ENCODE measurements around the gene NUP133. TPM values are rescaled to one million over a fixed set of nuclear protein-coding genes. Genes with fewer than 3 reads are reported as not detected.

The NUP133 gene
- 10 to 100 TPM; 21.9 to 31.6 (median 26.9) TPM for total RNA-seq

GRCh38 chr1:229507951-229508822, at the start of gene NUP133:
Gene NUP133 (minus strand): TSS chr1:229508341. CDS start chr1:229508249, 92 bp downstream.
- H3K4me3 ChIP-seq (ENCODE audit: low read depth, poor library complexity, severe bottlenecking): peak within 1 kb of the TSS; percentile 82
- intact Hi-C loops (cut with DNase I; ENCODE audit: low total_unique reads): no loop called here
- peak; percentile 99 to 100 for DNase-seq (ENCODE audit: low spot score in 2 of 2)
- WGBS, 2 donors: 0% methylated on average over 58 to 64 of the region's 65 CpGs
- peak in 1 of 2 donors; percentile 47 for TF ChIP-seq POLR2A (IDR thresholded peaks at IDR 0.05)
- TF ChIP-seq, protein P1, sequence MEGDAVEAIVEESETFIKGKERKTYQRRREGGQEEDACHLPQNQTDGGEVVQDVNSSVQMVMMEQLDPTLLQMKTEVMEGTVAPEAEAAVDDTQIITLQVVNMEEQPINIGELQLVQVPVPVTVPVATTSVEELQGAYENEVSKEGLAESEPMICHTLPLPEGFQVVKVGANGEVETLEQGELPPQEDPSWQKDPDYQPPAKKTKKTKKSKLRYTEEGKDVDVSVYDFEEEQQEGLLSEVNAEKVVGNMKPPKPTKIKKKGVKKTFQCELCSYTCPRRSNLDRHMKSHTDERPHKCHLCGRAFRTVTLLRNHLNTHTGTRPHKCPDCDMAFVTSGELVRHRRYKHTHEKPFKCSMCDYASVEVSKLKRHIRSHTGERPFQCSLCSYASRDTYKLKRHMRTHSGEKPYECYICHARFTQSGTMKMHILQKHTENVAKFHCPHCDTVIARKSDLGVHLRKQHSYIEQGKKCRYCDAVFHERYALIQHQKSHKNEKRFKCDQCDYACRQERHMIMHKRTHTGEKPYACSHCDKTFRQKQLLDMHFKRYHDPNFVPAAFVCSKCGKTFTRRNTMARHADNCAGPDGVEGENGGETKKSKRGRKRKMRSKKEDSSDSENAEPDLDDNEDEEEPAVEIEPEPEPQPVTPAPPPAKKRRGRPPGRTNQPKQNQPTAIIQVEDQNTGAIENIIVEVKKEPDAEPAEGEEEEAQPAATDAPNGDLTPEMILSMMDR (IDR thresholded peaks at IDR 0.05): no peak

- 30 to 35% methylated on average over 5 of the region's 5 CpGs for WGBS, 2 donors
- TF ChIP-seq, protein P1 (IDR thresholded peaks at IDR 0.05): no peak
- TF ChIP-seq POLR2A (IDR thresholded peaks at IDR 0.05): no peak
- DNase-seq (ENCODE audit: low spot score in 2 of 2): no peak
- H3K4me3 ChIP-seq (ENCODE audit: low read depth, poor library complexity, severe bottlenecking): peak overlapping the region; percentile 94
- intact Hi-C loops (cut with DNase I; ENCODE audit: low total_unique reads): no loop called here
Measured at GRCh38 chr1:229557200-229557850, 49.2 kb upstream of the NUP133 start.

- DNase-seq (ENCODE audit: low spot score in 2 of 2): no peak
- no peak overlapping the region for H3K4me3 ChIP-seq (ENCODE audit: low read depth, poor library complexity, severe bottlenecking)
- 72 to 82% methylated on average over 9 to 10 of the region's 10 CpGs for WGBS, 2 donors
- intact Hi-C loops (cut with DNase I; ENCODE audit: low total_unique reads): no loop called here
- no peak for TF ChIP-seq POLR2A (IDR thresholded peaks at IDR 0.05)
- TF ChIP-seq, protein P1 (IDR thresholded peaks at IDR 0.05): no peak
Measured at GRCh38 chr1:229554886-229555621, 46.9 kb upstream of the NUP133 start.

DNA sequence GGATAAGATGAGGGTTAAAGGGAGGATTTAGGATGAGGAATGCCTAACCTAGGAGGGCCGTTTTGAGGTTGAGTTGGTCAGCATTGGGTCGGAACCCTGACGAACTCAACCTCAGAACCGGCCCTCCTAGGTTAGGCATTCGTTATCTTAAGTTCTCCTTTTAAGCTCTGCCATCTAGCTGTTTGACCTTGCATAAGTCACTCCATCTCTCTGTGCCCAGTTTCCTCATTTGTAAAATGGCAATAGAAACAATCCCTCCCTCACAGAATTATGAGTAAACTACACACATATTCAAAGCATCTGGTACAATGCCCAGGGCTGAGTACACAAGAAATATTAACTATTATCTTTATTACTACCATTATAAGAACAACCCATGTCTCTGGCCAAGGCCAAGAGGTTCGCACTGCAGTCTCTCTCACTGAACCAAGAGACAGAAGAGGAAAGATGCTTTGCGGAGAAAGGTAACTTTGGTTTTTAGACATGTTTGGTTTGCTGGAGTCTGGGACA, 45.5 kb upstream of the NUP133 start:
- TF ChIP-seq POLR2A (IDR thresholded peaks at IDR 0.05): no peak
- TF ChIP-seq, protein P1 (IDR thresholded peaks at IDR 0.05): no peak
- intact Hi-C loops (cut with DNase I; ENCODE audit: low total_unique reads): no loop called here
- DNase-seq (ENCODE audit: low spot score in 2 of 2): no peak
- no peak overlapping the region for H3K4me3 ChIP-seq (ENCODE audit: low read depth, poor library complexity, severe bottlenecking)
- 93 to 94% methylated on average over 7 of the region's 7 CpGs for WGBS, 2 donors

- no peak for DNase-seq (ENCODE audit: low spot score in 2 of 2)
- intact Hi-C loops (cut with DNase I; ENCODE audit: low total_unique reads): no loop called here
- H3K4me3 ChIP-seq (ENCODE audit: low read depth, poor library complexity, severe bottlenecking): no peak overlapping the region
- no peak for TF ChIP-seq POLR2A (IDR thresholded peaks at IDR 0.05)
- TF ChIP-seq, protein P1 (IDR thresholded peaks at IDR 0.05): no peak
- 71 to 79% methylated on average over 5 of the region's 5 CpGs for WGBS, 2 donors
Measured at GRCh38 chr1:229552732-229553131, 44.6 kb upstream of the NUP133 start.

Data from lower leg skin (tissue), 4 donors.